GM19452 (cell line): Measurements from ENCODE around the gene ARHGEF12.
"Not testable (repeated sequence)": the region's sequence is repeated elsewhere in the genome, so short reads cannot be mapped to it uniquely, and the experiment has no call there.

Experiments
- ATAC-seq: cut with Tn5 transposase; IDR thresholded peaks from one replicate; pipeline ENCODE4 v1.9.1; 2021; ENCODE audit not compliant: unreplicated experiment

The ARHGEF12 gene

GRCh38 chr11:120473503-120473902, 137.3 kb downstream of the ARHGEF12 start:
- no peak for ATAC-seq

GRCh38 chr11:120482149-120482548, 145.9 kb downstream of the ARHGEF12 start:
- no peak for ATAC-seq

GRCh38 chr11:120484722-120485121, 148.5 kb downstream of the ARHGEF12 start:
- ATAC-seq, result no peak

- ATAC-seq, result no peak
These were observed 149.9 kb downstream of the ARHGEF12 start for GRCh38 chr11:120486138-120486537.

- no peak for ATAC-seq
These were observed 153.6 kb downstream of the ARHGEF12 start for GRCh38 chr11:120489799-120490198.

GRCh38 chr11:120492486-120492885, 156.3 kb downstream of the ARHGEF12 start:
- ATAC-seq, result no peak

- no peak for ATAC-seq
These were observed 158.4 kb downstream of the ARHGEF12 start for GRCh38 chr11:120494595-120494994.

GRCh38 chr11:120499088-120499487, 162.9 kb downstream of the ARHGEF12 start:
- ATAC-seq, result no peak

- ATAC-seq, result no peak
These were observed 163.6 kb downstream of the ARHGEF12 start for GRCh38 chr11:120499859-120500258.

GRCh38 chr11:120500414-120501071, 164.3 kb downstream of the ARHGEF12 start:
- ATAC-seq, result no peak

- no peak for ATAC-seq
These were observed 165.2 kb downstream of the ARHGEF12 start for GRCh38 chr11:120501440-120501839.

- ATAC-seq, result no peak
These were observed 166.0 kb downstream of the ARHGEF12 start for GRCh38 chr11:120501976-120502755.

- ATAC-seq, result not testable (repeated sequence)
These were observed 167.3 kb downstream of the ARHGEF12 start for GRCh38 chr11:120503529-120503928.

- no peak for ATAC-seq
These were observed 169.7 kb downstream of the ARHGEF12 start for GRCh38 chr11:120505801-120506425.

- no peak for ATAC-seq
These were observed 173.3 kb downstream of the ARHGEF12 start for GRCh38 chr11:120509346-120510053.

- ATAC-seq, result no peak
These were observed 174.3 kb downstream of the ARHGEF12 start for GRCh38 chr11:120510406-120511115.

- peak; percentile 79 for ATAC-seq
These were observed 175.1 kb downstream of the ARHGEF12 start, which contains the start of gene GRIK4 for GRCh38 chr11:120511116-120511819. GRIK4 (plus strand) TSS chr11:120511748; CDS start chr11:120660319, 148,571 bp downstream.

GRCh38 chr11:120511820-120512738, 175.9 kb downstream of the ARHGEF12 start:
- no peak for ATAC-seq
